ENCODE measurements around the gene SPATS2.

GRCh38 chr12:49330032-49330619 is 37.1 kb upstream of the SPATS2 start:
- TF ChIP-seq CTCF (IDR thresholded peaks at IDR 0.05) (no peak), POLR2A (IDR thresholded peaks at IDR 0.05) (no peak)

Measured in thyroid gland (tissue), 4 donors.